GM12878 (cell line): ENCODE data around the gene ENTPD3. TPM values are rescaled to one million over a fixed set of nuclear protein-coding genes. Genes with fewer than 3 reads are reported as not detected.
A peak's percentile ranks its signal among the peaks of the same experiment; 100 is the strongest.

Source experiments
- ATAC-seq: fragments of 200-7000 bp; cut with Tn5 transposase; 3 replicates; pipeline ENCODE4 v1.9.1; 2020; ENCODE audit warnings: mild to moderate bottlenecking, moderate library complexity
- BruUV-seq: library from RNA; stranded (reverse); fragments of 400-500 nt; replicated peaks from 2 replicates; lab custom pipeline; 2021; lab: Mats Ljungman, UMichigan
- CTCF ChIA-PET: fragments of 300-600 bp; sonication (Branson Sonifier 250); formaldehyde crosslinking; extraction: SDS; loops from one replicate; lab custom pipeline; 2021; ENCODE audit warnings: inconsistent platforms; lab: Yijun Ruan, JAX
- POLR2A ChIA-PET: fragments of 350-600 bp; formaldehyde crosslinking; extraction: SDS; loops from one replicate; lab custom pipeline; 2021; ENCODE audit warnings: inconsistent platforms; lab: Charles Lee
- RAD21 ChIA-PET: fragments of 300-600 bp; sonication (Branson Sonifier 250); formaldehyde crosslinking; loops from one replicate; lab custom pipeline; 2023; ENCODE audit warnings: antibody characterized with exemption; ENCODE audit not compliant: unreplicated experiment; lab: Charles Lee
- SMC1A ChIA-PET: fragments of 300-600 bp; sonication (Branson Sonifier 250); formaldehyde crosslinking; loops from one replicate; lab custom pipeline; 2023; ENCODE audit not compliant: unreplicated experiment, uncharacterized antibody; lab: Charles Lee
- DNase-seq: peaks from one replicate; pipeline ENCODE4 v3.0.0-alpha.2; 2011; ENCODE audit warnings: low read depth, low spot score
- FAIRE-seq: peaks from 3 replicates; lab custom pipeline; 2011; peaks lifted over from hg19 to GRCh38; lab: Jason Lieb, UNC
- H2AFZ ChIP-seq: 2 replicates; pipeline ENCODE4 v1.6.0; 2011; ENCODE audit warnings: low read depth, low read length, control low read depth; ENCODE audit not compliant: control insufficient read depth
- H3K27ac ChIP-seq: 2 replicates; pipeline ENCODE4 v1.5.1; 2011; ENCODE audit warnings: control low read depth; ENCODE audit not compliant: control insufficient read depth, insufficient read depth
- H3K27me3 ChIP-seq, 2 experiments: replicated peaks in 1 of 2; 2 replicates each; pipeline versions ENCODE4 v1.6.0 to v1.6.1; 2011; ENCODE audit warnings: low read length in 1 of 2; ENCODE audit not compliant: control insufficient read depth in 2 of 2, insufficient read depth in 2 of 2
- H3K36me3 ChIP-seq, 2 experiments: 2 replicates each; pipeline ENCODE4 v1.5.1; 2011; ENCODE audit warnings: low read length in 1 of 2; ENCODE audit not compliant: control insufficient read depth in 2 of 2, insufficient read depth in 2 of 2
- H3K4me1 ChIP-seq: 2 replicates; pipeline ENCODE4 v1.6.1; 2011; ENCODE audit warnings: mild to moderate bottlenecking, low read length, moderate library complexity, mixed read lengths; ENCODE audit not compliant: control insufficient read depth, insufficient read depth
- H3K4me2 ChIP-seq: 2 replicates; pipeline ENCODE4 v1.6.0; 2011; ENCODE audit warnings: control low read depth; ENCODE audit not compliant: control insufficient read depth, insufficient read depth
- H3K4me3 ChIP-seq: fragments of 200-600 bp; sonication (generic); 2 replicates; pipeline ENCODE4 v1.5.1; 2016
- H3K79me2 ChIP-seq: 2 replicates; pipeline ENCODE4 v1.6.0; 2011; ENCODE audit warnings: low read length; ENCODE audit not compliant: control insufficient read depth, insufficient read depth
- H3K9ac ChIP-seq: 2 replicates; pipeline ENCODE4 v1.8.0; 2011; ENCODE audit warnings: low read length, control low read depth, mixed read lengths; ENCODE audit not compliant: control insufficient read depth, insufficient read depth
- H3K9me3 ChIP-seq: replicated peaks from 3 replicates; pipeline ENCODE4 v1.5.1; 2011; ENCODE audit warnings: mild to moderate bottlenecking, low read length; ENCODE audit not compliant: control insufficient read depth, insufficient read depth
- H4K20me1 ChIP-seq: 2 replicates; pipeline ENCODE4 v1.6.0; 2011; ENCODE audit not compliant: control insufficient read depth, insufficient read depth
- CHD2 ChIP-seq: IDR thresholded peaks from 2 replicates; pipeline ENCODE4 v1.6.1; 2011; ENCODE audit warnings: low read depth, low read length, improper control_type of control experiment, borderline replicate concordance
- MYC ChIP-seq: IDR thresholded peaks from 2 replicates; pipeline ENCODE4 v1.6.1; 2011; ENCODE audit warnings: mild to moderate bottlenecking, low read length, moderate library complexity, inconsistent platforms; ENCODE audit not compliant: insufficient read depth, insufficient replicate concordance, insufficient read length, severe bottlenecking
- NR2C2 ChIP-seq: IDR thresholded peaks from 2 replicates; pipeline ENCODE4 v1.6.1; 2011; ENCODE audit warnings: borderline replicate concordance, low read depth; ENCODE audit not compliant: control insufficient read depth, insufficient read length
- POLR2AphosphoS2 ChIP-seq: IDR thresholded peaks from 2 replicates; pipeline ENCODE4 v1.6.1; 2011; ENCODE audit warnings: low read depth, mild to moderate bottlenecking, low read length, improper control_type of control experiment, moderate library complexity
- RAD21 ChIP-seq: IDR thresholded peaks from 2 replicates; pipeline ENCODE4 v1.6.1; 2011; ENCODE audit warnings: mild to moderate bottlenecking, low read depth, low read length, moderate library complexity; ENCODE audit not compliant: insufficient read depth
- SMARCA5 ChIP-seq: fragments of 450-650 bp; IDR thresholded peaks from 2 replicates; pipeline ENCODE4 v1.6.1; 2017; ENCODE audit warnings: mild to moderate bottlenecking
- SPI1 ChIP-seq: IDR thresholded peaks from 2 replicates; pipeline ENCODE4 v1.6.1; 2011; ENCODE audit warnings: low read depth, mild to moderate bottlenecking, low read length, moderate library complexity, borderline replicate concordance; ENCODE audit not compliant: insufficient read depth
- SUPT20H ChIP-seq: IDR thresholded peaks from 2 replicates; pipeline ENCODE4 v1.6.1; 2011; ENCODE audit warnings: low read depth, mild to moderate bottlenecking, low read length, moderate library complexity, borderline replicate concordance; ENCODE audit not compliant: control insufficient read depth
- SUZ12 ChIP-seq: fragments of 200-600 bp; sonication (generic); IDR thresholded peaks from one replicate; pipeline ENCODE4 v1.6.1; 2018; ENCODE audit warnings: antibody characterized with exemption, mild to moderate bottlenecking; ENCODE audit not compliant: unreplicated experiment
- ZNF24 ChIP-seq: fragments of 450-650 bp; IDR thresholded peaks from 2 replicates; pipeline ENCODE4 v1.6.1; 2017; ENCODE audit warnings: antibody characterized with exemption, mild to moderate bottlenecking
- WGBS: methylation state at CpG from one replicate; pipeline ENCODE4 v1.1.6; 2016; ENCODE audit warnings: low lambda C conversion rate; ENCODE audit not compliant: insufficient replicate concordance, insufficient coverage; ENCODE audit errors: missing lambda C conversion rate; 5-methylcytosine and 5-hydroxymethylcytosine counted together
- in situ Hi-C: fragments of 300-500 bp; cut with MboI; formaldehyde crosslinking; loops from 9 replicates; pipeline ENCODE4 v1.14.3; 2018; ENCODE audit warnings: mixed read lengths
- intact Hi-C: fragments of 100-400 bp; cut with micrococcal nuclease; formaldehyde crosslinking; loops from one replicate; pipeline ENCODE4 v1.14.2; 2022; ENCODE audit not compliant: unreplicated experiment
- polyA plus RNA-seq, 11 experiments: library from polyadenylated mRNA; depleted of rRNA in 4 of 11; unstranded in 6 of 11; stranded (reverse) in 5 of 11; fragments of >200 nt; fragmentation: Nextera tagmentation in 4 of 11; fragmentation: Illumina TruSeq in 1 of 11; extraction: Ambion mirVana in 4 of 11; extraction: Trizol in 1 of 11; gene quantifications; 1 replicate in 1 of 11; 2 replicates in 10 of 11; pipeline versions ENCODE4 v1.2.1 to v1.2.3, GENCODE V29; 2011 to 2016; ENCODE audit warnings: inconsistent platforms in 2 of 11, missing spikeins in 2 of 11, low read depth in 1 of 11
- total RNA-seq, 4 experiments: library from RNA; depleted of rRNA in 3 of 4; stranded (reverse); fragments of >200 nt in 3 of 4; fragmentation: Illumina TruSeq in 1 of 4; extraction: Trizol in 1 of 4; gene quantifications; 2 replicates each; pipeline versions ENCODE4 v1.2.1 to v1.2.3, GENCODE V29; 2013 to 2021
- TF ChIP-seq, protein P1 (sequence below): IDR thresholded peaks from 2 replicates; pipeline ENCODE4 v1.6.1; 2011; ENCODE audit warnings: low read depth, low read length, improper control_type of control experiment, borderline replicate concordance
- TF ChIP-seq, protein P2 (sequence below): IDR thresholded peaks from 2 replicates; pipeline ENCODE4 v1.6.1; 2011; ENCODE audit warnings: borderline replicate concordance, low read depth, mild to moderate bottlenecking, moderate library complexity, low read length; ENCODE audit not compliant: insufficient read depth, poor library complexity, severe bottlenecking

ENTPD3 gene
- total and polyA plus RNA-seq, 10 of the 15 experiments (the other 5 are each of a cell fraction or from before 2014, with no cell fraction given) = 0.03 TPM; not detected in 9

GRCh38 chr3:40407611-40408010 is 20.6 kb downstream of the ENTPD3 start:
- Histone ChIP-seq H3K4me1 (no peaks in the 10 kb centered on the region), H4K20me1 (no peaks in the 10 kb centered on the region), H3K27me3 (no peaks in the 10 kb centered on the region), H3K4me2 (no peak overlapping the region), H3K9me3 (no peaks in the 10 kb centered on the region), H3K36me3 (no peaks in the 10 kb centered on the region), H2AFZ (no peak overlapping the region), H3K27ac (no peak overlapping the region), H3K4me3 (no peak overlapping the region), H3K79me2 (no peaks in the 10 kb centered on the region), H3K9ac (no peak overlapping the region)
- FAIRE-seq = no peak
- WGBS = 52% methylated on average over 3 of the region's 3 CpGs
- no TSS peak for BruUV-seq
- ChIA-PET CTCF (interaction anchor here (0.6 kb wide), 1 partner anchor 109 kb away, joined by 4 read pairs; no protein-coding TSS in a partner anchor), SMC1A (no interaction called here), POLR2A (no interaction called here), RAD21 (no interaction called here)
- no peak for ATAC-seq
- in situ Hi-C loops (no loop called here), intact Hi-C loops (no loop called here)
- DNase-seq = no peak
- peak; percentile 59; the same call in 1 of the 2 replicates for TF ChIP-seq SPI1
- TF ChIP-seq POLR2AphosphoS2 = no peak

DNA sequence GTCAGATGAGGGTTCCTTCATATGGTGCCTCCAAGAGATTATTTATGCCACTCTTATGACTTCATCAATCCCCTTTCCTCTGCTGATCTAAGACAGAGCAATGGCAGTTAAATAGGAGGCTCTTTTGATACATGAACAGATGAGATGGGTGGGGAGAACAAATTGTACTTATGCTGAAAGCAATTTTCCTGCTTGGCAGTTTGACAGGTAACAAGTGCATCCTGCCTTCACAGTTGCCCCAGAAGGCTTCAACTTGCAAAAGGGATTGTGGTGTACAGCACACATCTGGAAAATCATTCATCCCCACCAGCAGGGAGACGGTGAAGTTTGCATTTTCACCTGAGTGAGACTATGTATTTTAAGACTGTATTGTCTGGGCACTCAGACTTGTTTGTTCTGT is 27.3 kb downstream of the ENTPD3 start:
- intact Hi-C loops (no loop called here), in situ Hi-C loops (no loop called here)
- 44% methylated on average over 1 of the region's 1 CpG for WGBS
- H3K9me3 ChIP-seq = no peaks in the 10 kb centered on the region
- ChIA-PET RAD21 (no interaction called here), POLR2A (no interaction called here), SMC1A (no interaction called here), CTCF (no interaction called here)
- no TSS peak for BruUV-seq
- no peak overlapping the region for H3K4me3 ChIP-seq
- no peak overlapping the region for H3K4me2 ChIP-seq
- H3K36me3 ChIP-seq = no peaks in the 10 kb centered on the region
- ATAC-seq = no peak
- H4K20me1 ChIP-seq = no peaks in the 10 kb centered on the region
- H2AFZ ChIP-seq = no peak overlapping the region
- H3K9ac ChIP-seq = no peak overlapping the region
- FAIRE-seq = no peak
- H3K79me2 ChIP-seq = no peaks in the 10 kb centered on the region
- H3K27ac ChIP-seq = no peak overlapping the region
- no peaks in the 10 kb centered on the region for H3K27me3 ChIP-seq
- no peak for DNase-seq
- no peaks in the 10 kb centered on the region for H3K4me1 ChIP-seq
- no peak for TF ChIP-seq CHD2
- TF ChIP-seq MYC = no peak
- TF ChIP-seq SUPT20H = no peak
- TF ChIP-seq RAD21 = no peak
- no peak for TF ChIP-seq SUZ12
- TF ChIP-seq NR2C2 = no peak
- TF ChIP-seq, protein P1, sequence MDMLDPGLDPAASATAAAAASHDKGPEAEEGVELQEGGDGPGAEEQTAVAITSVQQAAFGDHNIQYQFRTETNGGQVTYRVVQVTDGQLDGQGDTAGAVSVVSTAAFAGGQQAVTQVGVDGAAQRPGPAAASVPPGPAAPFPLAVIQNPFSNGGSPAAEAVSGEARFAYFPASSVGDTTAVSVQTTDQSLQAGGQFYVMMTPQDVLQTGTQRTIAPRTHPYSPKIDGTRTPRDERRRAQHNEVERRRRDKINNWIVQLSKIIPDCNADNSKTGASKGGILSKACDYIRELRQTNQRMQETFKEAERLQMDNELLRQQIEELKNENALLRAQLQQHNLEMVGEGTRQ = no peak
- TF ChIP-seq SMARCA5 = no peak
- TF ChIP-seq, protein P2, sequence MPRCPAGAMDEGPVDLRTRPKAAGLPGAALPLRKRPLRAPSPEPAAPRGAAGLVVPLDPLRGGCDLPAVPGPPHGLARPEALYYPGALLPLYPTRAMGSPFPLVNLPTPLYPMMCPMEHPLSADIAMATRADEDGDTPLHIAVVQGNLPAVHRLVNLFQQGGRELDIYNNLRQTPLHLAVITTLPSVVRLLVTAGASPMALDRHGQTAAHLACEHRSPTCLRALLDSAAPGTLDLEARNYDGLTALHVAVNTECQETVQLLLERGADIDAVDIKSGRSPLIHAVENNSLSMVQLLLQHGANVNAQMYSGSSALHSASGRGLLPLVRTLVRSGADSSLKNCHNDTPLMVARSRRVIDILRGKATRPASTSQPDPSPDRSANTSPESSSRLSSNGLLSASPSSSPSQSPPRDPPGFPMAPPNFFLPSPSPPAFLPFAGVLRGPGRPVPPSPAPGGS = no peak
- TF ChIP-seq ZNF24 = no peak
